Activated T-helper 17 cell treated with anti-CD3 and anti-CD28 coated beads, Interleukin-2, amount 50 U/mL, for 72 hours (primary cell): ENCODE data around the gene NCKAP5. TPM values are rescaled to one million over a fixed set of nuclear protein-coding genes. Genes with fewer than 3 reads are reported as not detected.

Source experiments
- ATAC-seq: fragments of 150-1000 bp; cut with Tn5 transposase; replicated peaks from 2 replicates; pipeline ENCODE4 v1.10.0; 2021; ENCODE audit warnings: mild to moderate bottlenecking, moderate library complexity
- H3K27ac Mint-ChIP-seq: one replicate; pipeline ENCODE4 v1.8.0; 2022; ENCODE audit warnings: mixed read lengths
- H3K27me3 Mint-ChIP-seq: one replicate; pipeline ENCODE4 v1.8.0; 2022; ENCODE audit warnings: mixed read lengths
- H3K36me3 Mint-ChIP-seq: one replicate; pipeline ENCODE4 v1.8.0; 2022; ENCODE audit warnings: low read depth, mild to moderate bottlenecking, mixed read lengths
- H3K4me1 Mint-ChIP-seq: one replicate; pipeline ENCODE4 v1.8.0; 2022; ENCODE audit warnings: mixed read lengths
- H3K4me3 Mint-ChIP-seq: one replicate; pipeline ENCODE4 v1.8.0; 2022; ENCODE audit warnings: mild to moderate bottlenecking, mixed read lengths
- H3K9me3 Mint-ChIP-seq: one replicate; pipeline ENCODE4 v1.8.0; 2022; ENCODE audit warnings: mixed read lengths
- total RNA-seq, 2 donors: library from RNA; stranded (reverse); gene quantifications; one replicate each; pipeline ENCODE4 v1.2.3, GENCODE V29; 2022

Gene NCKAP5
- total RNA-seq, 2 donors from 2014 or later, result not detected

GRCh38 chr2:133193544-133194361, 374.5 kb downstream of the NCKAP5 start:
- no peak for ATAC-seq
- Mint-ChIP-seq H3K9me3 (peaks cover 6% of the 10 kb centered on the region), H3K4me1 (no peaks in the 10 kb centered on the region), H3K27ac (no peak overlapping the region), H3K4me3 (no peak overlapping the region), H3K27me3 (no peaks in the 10 kb centered on the region), H3K36me3 (no peaks in the 10 kb centered on the region)

- Mint-ChIP-seq H3K36me3 (no peaks in the 10 kb centered on the region), H3K9me3 (peaks cover 8% of the 10 kb centered on the region), H3K27ac (no peak overlapping the region), H3K27me3 (no peaks in the 10 kb centered on the region), H3K4me1 (no peaks in the 10 kb centered on the region), H3K4me3 (no peak overlapping the region)
- ATAC-seq, result no peak
These were observed 376.2 kb downstream of the NCKAP5 start for GRCh38 chr2:133192028-133192427.

- no peaks in the 10 kb centered on the region for H3K27me3 Mint-ChIP-seq
- no peaks in the 10 kb centered on the region for H3K9me3 Mint-ChIP-seq
- ATAC-seq, result no peak
- H3K36me3 Mint-ChIP-seq, result no peaks in the 10 kb centered on the region
- H3K4me1 Mint-ChIP-seq, result no peaks in the 10 kb centered on the region
- H3K27ac Mint-ChIP-seq, result no peak overlapping the region
- H3K4me3 Mint-ChIP-seq, result no peak overlapping the region
These were observed 391.1 kb downstream of the NCKAP5 start for GRCh38 chr2:133177196-133177595.

GRCh38 chr2:133175926-133176325, 392.3 kb downstream of the NCKAP5 start:
- Mint-ChIP-seq H3K4me3 (no peak overlapping the region), H3K27ac (no peak overlapping the region), H3K27me3 (no peaks in the 10 kb centered on the region), H3K9me3 (no peaks in the 10 kb centered on the region), H3K36me3 (no peaks in the 10 kb centered on the region), H3K4me1 (no peaks in the 10 kb centered on the region)
- no peak for ATAC-seq

- Mint-ChIP-seq H3K4me1 (no peaks in the 10 kb centered on the region), H3K36me3 (no peaks in the 10 kb centered on the region), H3K27ac (no peak overlapping the region), H3K4me3 (no peak overlapping the region), H3K27me3 (peaks cover 6% of the 10 kb centered on the region), H3K9me3 (no peaks in the 10 kb centered on the region)
- ATAC-seq, result no peak
These were observed 395.0 kb downstream of the NCKAP5 start for GRCh38 chr2:133173224-133173623.

- Mint-ChIP-seq H3K27me3 (peaks cover 6% of the 10 kb centered on the region), H3K27ac (no peak overlapping the region), H3K4me3 (no peak overlapping the region), H3K4me1 (no peaks in the 10 kb centered on the region), H3K36me3 (no peaks in the 10 kb centered on the region), H3K9me3 (no peaks in the 10 kb centered on the region)
- no peak for ATAC-seq
These were observed 396.8 kb downstream of the NCKAP5 start for GRCh38 chr2:133171393-133172004.

GRCh38 chr2:133169274-133169912, 398.9 kb downstream of the NCKAP5 start:
- no peaks in the 10 kb centered on the region for H3K4me1 Mint-ChIP-seq
- no peak overlapping the region for H3K27ac Mint-ChIP-seq
- H3K4me3 Mint-ChIP-seq, result no peak overlapping the region
- no peaks in the 10 kb centered on the region for H3K36me3 Mint-ChIP-seq
- no peaks in the 10 kb centered on the region for H3K9me3 Mint-ChIP-seq
- H3K27me3 Mint-ChIP-seq, result peaks cover 6% of the 10 kb centered on the region
- no peak for ATAC-seq

GRCh38 chr2:133167990-133168389, 400.3 kb downstream of the NCKAP5 start:
- H3K36me3 Mint-ChIP-seq, result no peaks in the 10 kb centered on the region
- H3K4me1 Mint-ChIP-seq, result no peaks in the 10 kb centered on the region
- H3K9me3 Mint-ChIP-seq, result no peaks in the 10 kb centered on the region
- ATAC-seq, result no peak
- H3K27me3 Mint-ChIP-seq, result peaks cover 6% of the 10 kb centered on the region
- no peak overlapping the region for H3K27ac Mint-ChIP-seq
- no peak overlapping the region for H3K4me3 Mint-ChIP-seq

GRCh38 chr2:133167223-133167622, 401.0 kb downstream of the NCKAP5 start:
- Mint-ChIP-seq H3K36me3 (no peaks in the 10 kb centered on the region), H3K27ac (no peak overlapping the region)

GRCh38 chr2:133166031-133166430, 402.2 kb downstream of the NCKAP5 start:
- no peak for ATAC-seq
- peaks cover 6% of the 10 kb centered on the region for H3K27me3 Mint-ChIP-seq
- no peaks in the 10 kb centered on the region for H3K4me1 Mint-ChIP-seq
- H3K9me3 Mint-ChIP-seq, result no peaks in the 10 kb centered on the region
- H3K27ac Mint-ChIP-seq, result no peak overlapping the region
- no peak overlapping the region for H3K4me3 Mint-ChIP-seq
- no peaks in the 10 kb centered on the region for H3K36me3 Mint-ChIP-seq

More at GRCh38 chr2:133167223-133167622, 401.0 kb downstream of the NCKAP5 start:
- no peak for ATAC-seq
- Mint-ChIP-seq H3K27me3 (peaks cover 6% of the 10 kb centered on the region), H3K4me1 (no peaks in the 10 kb centered on the region), H3K4me3 (no peak overlapping the region), H3K9me3 (no peaks in the 10 kb centered on the region)

GRCh38 chr2:133163111-133163510, 405.2 kb downstream of the NCKAP5 start:
- Mint-ChIP-seq H3K9me3 (no peaks in the 10 kb centered on the region), H3K4me1 (no peaks in the 10 kb centered on the region), H3K27me3 (no peaks in the 10 kb centered on the region), H3K27ac (no peak overlapping the region), H3K4me3 (no peak overlapping the region), H3K36me3 (no peaks in the 10 kb centered on the region)
- ATAC-seq, result no peak

- H3K9me3 Mint-ChIP-seq, result no peaks in the 10 kb centered on the region
- no peaks in the 10 kb centered on the region for H3K36me3 Mint-ChIP-seq
- no peak for ATAC-seq
- H3K27ac Mint-ChIP-seq, result no peak overlapping the region
- no peak overlapping the region for H3K4me3 Mint-ChIP-seq
- H3K4me1 Mint-ChIP-seq, result no peaks in the 10 kb centered on the region
- H3K27me3 Mint-ChIP-seq, result no peaks in the 10 kb centered on the region
These were observed 409.8 kb downstream of the NCKAP5 start for GRCh38 chr2:133158442-133158841.

GRCh38 chr2:133158024-133158423, 410.2 kb downstream of the NCKAP5 start:
- Mint-ChIP-seq H3K36me3 (no peaks in the 10 kb centered on the region), H3K4me3 (no peak overlapping the region), H3K27ac (no peak overlapping the region), H3K27me3 (no peaks in the 10 kb centered on the region), H3K4me1 (no peaks in the 10 kb centered on the region), H3K9me3 (no peaks in the 10 kb centered on the region)
- ATAC-seq, result no peak

GRCh38 chr2:133157141-133157540, 411.1 kb downstream of the NCKAP5 start:
- Mint-ChIP-seq H3K9me3 (no peaks in the 10 kb centered on the region), H3K4me3 (no peak overlapping the region), H3K36me3 (no peaks in the 10 kb centered on the region), H3K27me3 (no peaks in the 10 kb centered on the region), H3K27ac (no peak overlapping the region), H3K4me1 (no peaks in the 10 kb centered on the region)
- ATAC-seq, result no peak

GRCh38 chr2:133152801-133153200, 415.5 kb downstream of the NCKAP5 start:
- Mint-ChIP-seq H3K4me3 (no peak overlapping the region), H3K27me3 (no peaks in the 10 kb centered on the region), H3K27ac (no peak overlapping the region), H3K9me3 (peaks cover 5% of the 10 kb centered on the region), H3K36me3 (no peaks in the 10 kb centered on the region), H3K4me1 (no peaks in the 10 kb centered on the region)
- ATAC-seq, result no peak
